HG03439 (cell line): ENCODE measurements around the gene TLDC2.
"Not testable (repeated sequence)": the region's sequence is repeated elsewhere in the genome, so short reads cannot be mapped to it uniquely, and the experiment has no call there.

Experiments
- ATAC-seq: cut with Tn5 transposase; IDR thresholded peaks from one replicate; pipeline ENCODE4 v1.9.1; 2021; ENCODE audit warnings: mild to moderate bottlenecking, moderate library complexity; ENCODE audit not compliant: unreplicated experiment

Gene TLDC2

DNA sequence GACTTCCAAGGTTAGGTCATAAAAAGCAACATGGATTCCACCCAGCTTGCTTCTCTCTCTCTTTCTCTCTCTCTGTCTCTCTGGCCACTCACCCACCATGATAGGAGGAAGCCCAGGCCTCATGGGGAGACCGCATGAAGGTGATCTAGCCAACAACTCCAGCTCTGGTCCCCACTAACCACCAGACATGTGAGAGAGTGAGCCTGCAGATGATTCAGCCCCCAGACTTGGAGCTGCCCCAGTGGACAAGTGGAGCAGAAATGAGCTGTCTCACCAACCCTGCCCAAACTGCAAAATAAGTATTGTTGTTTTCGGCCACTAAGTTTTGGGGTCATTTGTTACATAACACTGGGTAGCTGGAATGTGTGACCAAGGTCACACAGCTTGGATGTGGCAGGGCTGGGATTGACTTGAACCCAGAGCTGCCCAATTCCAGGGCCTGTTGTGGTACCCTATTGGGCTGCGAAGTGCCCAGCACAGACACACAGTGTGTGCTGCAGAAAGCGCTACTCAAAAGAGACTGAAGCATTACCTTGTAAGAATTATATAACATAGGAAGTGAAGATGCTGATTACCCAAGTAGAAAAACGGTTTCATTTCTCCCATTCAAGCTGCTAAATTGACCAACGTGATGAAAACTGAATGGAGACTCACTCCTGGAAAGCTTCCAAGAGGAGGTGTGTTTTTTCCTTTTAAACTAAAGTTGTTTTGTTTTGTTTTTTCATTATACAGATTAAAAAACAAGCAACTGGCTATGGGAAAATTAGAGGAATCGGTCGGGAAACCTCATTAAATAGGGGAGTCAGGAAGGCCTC lies 9.1 kb upstream of the TLDC2 start:
- no peak for ATAC-seq

DNA sequence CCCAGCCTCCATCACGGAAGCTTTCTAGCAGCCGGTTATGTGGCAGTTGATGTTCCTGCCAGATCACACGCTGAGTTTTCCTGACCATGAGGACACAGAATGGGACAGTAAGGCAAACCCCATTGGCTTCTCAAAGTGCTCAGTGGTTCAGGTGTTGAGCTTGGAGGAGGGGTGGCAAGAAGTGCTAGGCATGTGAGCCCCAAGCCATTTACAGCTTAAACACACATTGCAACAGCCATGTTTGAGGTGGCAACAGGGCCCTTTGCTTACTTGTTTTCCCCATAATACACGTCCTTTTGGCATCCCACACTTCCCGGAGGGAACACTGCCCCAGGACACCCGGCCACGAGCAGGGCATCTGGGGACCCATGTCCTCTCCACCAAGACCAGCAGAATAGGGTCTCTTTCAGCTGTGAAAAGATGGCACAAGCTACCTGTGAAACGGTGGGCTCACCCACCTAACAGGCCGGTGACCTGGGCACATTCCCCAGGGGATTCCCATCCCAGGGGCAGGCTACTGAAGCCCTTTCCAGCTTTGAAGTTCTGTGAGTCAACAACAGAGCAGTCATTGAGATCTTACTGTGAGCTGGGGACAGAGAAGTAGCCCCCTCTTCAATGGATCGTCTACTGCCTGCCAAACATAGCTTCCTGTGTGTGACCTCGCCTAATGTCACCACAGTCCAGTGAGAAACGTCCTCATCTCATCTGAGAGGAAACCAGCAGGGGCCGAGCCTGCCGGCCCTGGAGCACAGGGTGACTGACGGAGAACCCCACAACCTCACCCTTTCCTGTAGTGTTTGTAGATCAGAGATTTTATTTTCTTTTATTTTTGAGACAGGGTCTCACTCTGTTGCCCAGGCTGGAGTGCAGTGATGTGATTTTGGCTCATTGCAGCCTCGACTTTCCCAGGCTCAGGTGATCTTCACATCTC lies 4.0 kb upstream of the TLDC2 start:
- ATAC-seq = no peak

DNA sequence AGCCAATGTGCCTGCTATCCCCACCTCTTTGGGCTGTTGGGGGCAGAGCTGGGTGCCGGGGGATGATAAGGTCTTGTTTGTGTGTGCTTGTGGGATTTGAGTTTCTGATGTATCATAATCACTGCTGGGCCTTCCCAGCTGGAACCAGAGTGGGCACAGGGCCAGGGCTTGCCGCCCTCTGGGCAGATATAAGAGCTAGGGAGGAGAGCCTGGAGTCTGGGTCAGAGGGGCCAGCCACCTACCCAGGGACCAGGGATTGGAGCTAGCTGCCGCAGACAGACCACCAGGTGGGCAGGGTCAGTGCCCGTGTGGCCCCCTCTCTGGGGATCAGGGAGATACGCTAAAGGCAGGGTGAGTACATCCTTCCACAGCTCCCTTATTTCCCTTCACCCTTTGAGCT lies 3.1 kb upstream of the TLDC2 start:
- no peak for ATAC-seq

DNA sequence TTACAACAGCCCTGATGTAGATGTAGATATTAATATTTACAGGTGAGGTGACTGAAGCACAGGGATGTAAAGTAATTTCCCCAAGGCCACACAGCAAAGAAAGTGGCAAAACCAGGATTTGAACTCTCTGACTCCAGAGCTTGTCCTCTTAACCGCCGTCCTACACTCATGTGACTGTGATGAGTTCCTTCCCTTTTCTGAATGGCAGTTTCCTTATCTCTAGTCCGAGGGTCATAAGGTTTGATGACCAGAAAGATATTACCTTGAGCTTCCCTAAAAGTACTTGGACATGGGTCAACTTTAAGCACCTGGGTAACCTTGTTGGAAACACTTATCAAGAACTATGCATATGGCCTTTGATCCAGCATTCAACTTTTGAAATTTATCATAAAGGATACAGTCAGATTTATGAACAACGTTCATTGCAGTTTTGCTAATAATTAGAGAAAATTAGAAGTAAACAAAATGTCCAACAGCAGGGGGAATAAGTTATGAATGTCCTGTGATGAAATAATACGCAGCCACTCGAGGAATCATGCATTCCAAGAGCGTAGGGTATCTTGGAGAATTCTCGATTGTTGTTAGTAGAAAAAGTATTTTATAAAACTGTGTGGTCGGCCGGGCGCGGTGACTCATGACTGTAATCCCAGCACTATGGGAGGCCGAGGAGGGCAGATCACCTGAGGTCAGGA lies 2.3 kb upstream of the TLDC2 start:
- ATAC-seq = no peak

DNA sequence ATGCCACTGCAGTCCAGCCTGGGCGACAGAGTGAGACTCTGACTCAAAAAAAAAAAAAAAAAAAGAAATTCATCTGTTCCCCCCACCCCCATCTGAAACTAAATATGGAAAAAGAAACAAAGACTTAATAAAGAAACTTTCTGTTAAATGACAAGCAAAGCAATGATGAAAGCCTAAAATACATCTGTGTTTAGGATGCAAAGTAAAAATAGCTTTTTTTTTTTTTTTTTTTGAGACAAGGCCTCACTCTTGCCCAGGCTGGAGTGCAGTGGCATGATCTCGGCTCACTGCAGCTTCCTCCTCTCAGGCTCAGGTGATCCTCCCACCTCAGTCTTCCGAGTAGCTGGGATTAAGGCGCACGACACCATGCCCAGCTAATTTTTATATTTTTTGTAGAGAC lies 845 bp upstream of the TLDC2 start:
- ATAC-seq = not testable (repeated sequence)

DNA sequence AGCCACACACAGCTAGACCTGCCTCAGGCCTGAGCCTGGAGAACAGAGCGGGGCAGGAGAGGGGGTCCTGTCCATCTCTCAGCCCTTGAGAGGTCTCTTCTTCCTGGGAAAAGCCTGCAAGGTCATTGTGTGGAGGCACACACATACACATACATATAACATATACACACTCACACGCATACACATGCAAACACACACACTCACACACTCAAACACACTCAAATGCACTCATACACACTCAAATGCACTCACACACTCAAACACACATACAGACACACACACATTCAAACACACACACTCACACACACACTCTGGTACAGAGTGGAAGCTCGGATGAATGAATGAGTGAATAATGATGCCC lies 515 bp downstream of the TLDC2 start:
- ATAC-seq = no peak

DNA sequence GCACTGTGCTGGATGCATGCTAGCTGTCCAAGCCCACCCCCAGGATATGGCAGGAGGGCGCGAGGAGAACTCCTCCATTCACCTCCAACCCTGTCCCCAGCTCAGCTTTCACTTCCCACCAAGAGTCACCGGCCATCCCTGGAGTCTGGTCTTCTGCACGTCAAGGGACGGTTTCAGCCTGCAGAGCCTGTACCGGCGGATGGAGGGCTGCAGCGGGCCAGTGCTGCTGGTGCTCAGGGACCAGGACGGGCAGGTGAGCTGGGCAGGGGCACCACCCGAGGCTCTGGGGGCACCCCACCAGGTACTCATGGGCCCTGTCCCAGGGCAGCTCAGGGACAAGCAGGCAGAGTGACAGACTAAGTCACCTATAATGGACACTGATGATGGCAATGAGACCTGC lies 3.0 kb downstream of the TLDC2 start:
- ATAC-seq = no peak

DNA sequence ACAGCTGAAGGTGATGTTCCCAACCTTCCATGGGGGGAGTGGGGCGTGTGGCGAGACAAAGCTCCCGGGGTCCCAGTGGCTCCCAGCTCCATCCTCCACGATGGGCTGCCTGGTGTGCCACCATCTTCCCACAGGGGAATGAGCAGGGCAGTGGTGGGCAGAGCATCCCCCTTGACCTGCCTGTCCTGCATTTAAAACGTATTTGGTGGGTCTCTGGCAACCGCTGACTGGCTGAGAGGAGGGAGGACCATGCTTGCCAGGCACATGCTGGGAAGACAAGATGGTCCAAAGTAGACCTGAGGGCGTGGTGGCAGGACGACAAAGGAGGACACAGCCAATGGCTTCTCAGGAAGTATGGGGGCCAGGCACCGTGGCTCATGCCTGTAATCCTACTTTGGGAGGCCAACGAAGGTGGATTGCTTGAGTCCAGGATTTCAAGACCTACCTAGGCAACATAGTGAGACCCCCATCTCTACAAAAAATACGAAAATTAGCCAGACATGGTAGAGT lies 4.9 kb downstream of the TLDC2 start:
- no peak for ATAC-seq

DNA sequence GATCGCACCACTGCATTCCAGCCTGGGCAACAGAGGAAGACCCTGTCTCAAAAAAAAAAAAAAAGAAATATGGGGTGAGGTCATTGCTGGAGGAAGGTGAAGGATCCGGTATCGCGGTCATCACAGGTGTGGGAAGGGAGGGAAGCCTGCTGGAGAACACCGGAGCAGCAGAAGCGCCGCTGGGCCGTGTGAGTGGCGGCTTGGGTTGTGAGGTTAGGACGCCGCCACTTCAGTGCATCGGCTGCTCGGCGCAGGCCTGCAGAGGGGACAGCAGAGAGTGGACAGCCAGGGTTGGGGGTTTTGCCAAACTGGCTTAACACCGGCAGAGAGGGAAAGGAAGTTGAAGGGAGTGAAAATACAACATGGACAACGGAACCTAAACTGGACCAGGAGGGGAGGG lies 5.4 kb downstream of the TLDC2 start:
- ATAC-seq = no peak

DNA sequence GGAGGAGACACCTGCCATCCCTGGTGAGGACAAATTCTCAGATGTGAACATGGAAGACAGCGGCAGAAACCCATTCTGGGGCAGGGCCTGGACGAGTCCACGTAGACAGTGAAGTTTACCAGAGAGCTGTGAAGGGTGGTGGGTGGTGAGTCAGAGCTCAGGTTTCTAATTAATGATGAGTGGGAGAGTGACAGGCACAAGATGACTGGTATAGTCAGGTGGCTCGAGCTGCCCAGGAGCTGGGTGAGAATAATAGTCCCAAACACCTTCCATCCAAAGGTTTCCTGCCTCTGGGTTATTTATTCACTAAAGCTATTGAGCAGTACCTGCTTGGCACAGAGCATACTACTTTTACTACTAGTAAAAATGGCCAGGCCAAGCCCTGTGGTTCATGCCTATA lies 6.0 kb downstream of the TLDC2 start:
- no peak for ATAC-seq

DNA sequence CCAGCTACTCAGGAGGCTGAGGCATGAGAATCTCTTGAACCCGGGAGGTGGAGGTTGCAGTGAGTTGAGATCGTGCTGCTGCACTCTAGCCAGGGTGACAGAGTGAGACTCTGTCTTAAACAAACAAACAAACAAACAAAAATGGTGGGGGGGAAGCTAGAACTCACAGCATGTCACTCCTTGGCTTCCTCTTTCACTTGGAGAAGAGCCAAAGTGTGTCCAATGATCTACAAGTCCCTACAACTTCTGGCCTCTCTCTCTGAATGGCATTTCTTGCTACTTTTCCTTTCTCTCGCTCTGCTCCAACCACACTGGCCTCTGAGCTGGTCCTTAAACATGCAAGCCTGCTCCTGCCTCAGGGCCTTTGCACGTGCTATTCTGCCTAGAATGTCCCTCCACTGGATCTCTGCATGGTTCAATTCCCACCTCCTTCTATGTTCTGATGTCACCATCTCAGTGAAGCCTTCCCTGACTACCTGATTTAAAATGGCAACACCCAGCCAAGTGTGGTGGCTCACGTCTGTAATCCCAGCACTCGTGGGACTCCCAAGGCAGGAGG lies 8.1 kb downstream of the TLDC2 start:
- ATAC-seq = no peak

DNA sequence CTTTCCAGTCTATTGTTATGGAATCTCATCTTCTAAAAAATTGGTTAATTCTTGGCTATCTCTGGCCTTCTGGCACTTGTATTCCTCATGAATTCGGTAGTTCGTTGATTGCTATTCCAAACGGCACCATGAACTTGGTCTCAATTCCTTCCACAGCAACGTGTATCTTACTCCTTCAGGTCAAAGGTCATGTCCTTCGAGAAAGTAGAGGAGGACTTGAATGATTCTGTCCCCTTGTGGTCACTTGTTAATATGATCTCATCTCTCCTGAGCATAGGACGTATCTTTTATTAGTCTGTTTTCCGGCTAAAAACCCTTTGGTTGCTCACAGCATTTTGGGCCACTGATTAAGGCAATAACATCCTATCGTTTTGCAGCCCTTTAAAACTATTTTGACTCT lies 9.4 kb downstream of the TLDC2 start:
- no peak for ATAC-seq

DNA sequence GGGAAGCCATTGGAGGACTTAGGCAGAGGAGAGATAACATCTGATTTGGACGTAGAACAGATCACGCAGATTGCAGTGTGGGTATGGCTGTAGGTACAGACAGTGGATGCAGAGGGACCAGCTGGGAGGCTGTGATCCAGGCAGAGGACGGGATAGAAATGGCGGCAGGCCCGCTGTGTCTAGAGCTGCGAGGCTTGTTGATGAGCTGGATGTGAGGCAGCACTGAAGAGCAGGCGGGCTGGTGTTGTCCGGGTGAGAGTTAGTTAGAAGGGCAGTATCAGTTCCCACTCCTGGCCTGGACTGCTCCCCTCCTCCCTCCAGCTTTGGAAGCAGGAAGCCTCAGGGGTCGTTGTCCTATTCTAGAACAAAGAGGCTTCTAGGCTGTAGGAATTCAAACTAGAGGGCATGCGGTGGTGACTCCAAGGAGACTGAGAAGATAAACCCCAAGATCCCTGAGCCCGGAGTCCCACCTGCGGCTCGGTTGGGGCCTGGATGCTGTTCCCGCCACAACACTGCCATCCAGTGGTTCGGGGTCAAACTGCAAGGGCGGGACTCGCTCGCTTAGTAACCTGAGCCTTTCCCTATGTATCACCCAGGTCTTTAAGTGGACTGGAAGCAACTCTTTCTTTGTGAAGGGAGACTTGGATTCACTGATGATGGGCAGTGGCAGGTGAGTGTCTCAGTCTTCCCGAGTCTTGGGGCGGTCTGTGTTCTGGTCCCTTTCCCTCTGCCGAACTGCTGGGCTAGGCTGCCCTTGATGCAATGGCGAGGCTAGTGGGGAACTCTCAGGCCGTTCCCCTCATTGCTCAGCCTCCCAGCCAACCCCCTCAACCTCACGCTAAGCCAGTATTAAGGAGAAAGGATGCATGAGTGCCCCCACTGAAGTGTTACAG lies 11.2 kb downstream of the TLDC2 start:
- ATAC-seq = no peak

DNA sequence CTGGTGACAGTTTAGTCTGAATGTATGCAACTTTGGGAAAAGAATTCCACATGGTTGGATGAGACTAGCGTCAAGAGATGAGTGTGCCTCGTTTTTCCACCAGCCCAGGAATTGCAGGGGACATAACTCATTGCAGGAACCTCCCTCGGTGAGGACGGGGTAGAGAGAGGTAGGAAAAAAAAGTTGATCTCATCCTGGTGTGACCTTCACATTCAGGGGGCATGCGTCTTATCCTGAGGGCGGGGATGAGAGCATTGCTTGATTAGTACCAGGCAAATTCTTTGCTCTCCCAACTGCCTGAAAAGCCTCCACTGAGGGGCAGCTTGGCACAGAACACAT lies 11.8 kb downstream of the TLDC2 start:
- no peak for ATAC-seq

DNA sequence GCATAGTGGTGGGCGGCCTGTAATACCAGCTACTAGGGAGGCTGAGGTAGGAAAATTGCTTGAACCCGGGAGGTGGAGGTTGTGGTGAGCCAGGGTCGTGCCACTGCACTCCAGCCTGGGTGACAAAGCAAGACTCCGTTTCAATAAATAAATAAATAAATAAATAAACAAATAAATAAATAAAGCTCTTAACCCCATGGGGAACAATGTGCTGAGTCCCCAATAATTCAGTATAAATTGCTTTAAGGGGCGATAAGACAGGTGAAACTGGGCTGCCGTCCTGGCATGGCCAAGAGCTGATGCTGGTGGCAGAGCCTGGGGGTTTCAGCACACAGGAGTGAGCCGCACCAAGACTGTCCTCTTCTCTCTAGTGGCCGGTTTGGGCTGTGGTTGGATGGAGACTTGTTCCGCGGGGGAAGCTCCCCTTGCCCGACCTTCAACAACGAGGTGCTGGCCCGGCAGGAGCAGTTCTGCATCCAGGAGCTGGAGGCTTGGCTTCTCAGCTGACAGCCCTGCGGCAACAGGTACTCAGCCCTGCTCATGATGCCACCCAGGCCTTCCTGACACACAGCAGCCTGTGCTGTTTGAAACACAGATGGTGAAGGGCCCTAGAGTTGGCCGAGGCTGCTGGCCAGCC lies 13.1 kb downstream of the TLDC2 start:
- ATAC-seq = no peak

DNA sequence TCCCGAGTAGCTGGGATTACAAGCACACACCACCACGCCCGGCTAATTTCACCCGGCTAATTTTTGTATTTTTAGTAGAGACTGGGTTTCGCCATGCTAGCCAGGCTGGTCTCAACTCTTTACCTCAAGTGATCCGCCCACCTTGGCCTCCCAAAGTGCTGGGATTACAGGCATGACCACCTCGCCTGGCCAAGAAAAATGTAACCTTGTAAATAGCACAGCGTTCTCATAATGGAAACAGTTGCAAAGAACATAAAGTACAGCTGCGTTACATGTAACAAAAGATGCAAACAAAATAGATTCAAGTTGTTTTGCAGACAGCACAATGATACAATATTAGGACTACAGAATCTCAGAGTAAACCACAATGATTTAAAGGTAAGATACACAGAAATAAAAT lies 14.6 kb downstream of the TLDC2 start:
- no peak for ATAC-seq

DNA sequence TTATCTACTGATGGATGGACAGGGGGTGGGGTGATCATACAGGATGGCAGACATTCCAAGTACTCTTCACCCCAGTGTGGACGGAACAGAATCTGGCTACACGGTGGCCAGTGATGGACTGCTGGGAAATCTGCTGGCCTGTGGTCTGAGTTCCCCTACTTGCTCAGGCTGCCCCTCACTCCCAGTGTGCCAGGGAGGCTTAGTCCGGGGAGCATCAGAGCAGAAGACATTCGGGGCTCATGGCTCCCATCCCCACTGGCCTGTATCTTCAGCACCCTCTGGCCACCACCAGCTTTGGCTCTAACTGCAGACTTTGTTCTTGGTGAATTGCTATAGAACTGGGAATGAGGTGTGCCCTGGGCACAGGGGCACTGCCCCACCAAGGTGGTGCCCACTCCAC lies 15.3 kb downstream of the TLDC2 start:
- ATAC-seq = no peak

DNA sequence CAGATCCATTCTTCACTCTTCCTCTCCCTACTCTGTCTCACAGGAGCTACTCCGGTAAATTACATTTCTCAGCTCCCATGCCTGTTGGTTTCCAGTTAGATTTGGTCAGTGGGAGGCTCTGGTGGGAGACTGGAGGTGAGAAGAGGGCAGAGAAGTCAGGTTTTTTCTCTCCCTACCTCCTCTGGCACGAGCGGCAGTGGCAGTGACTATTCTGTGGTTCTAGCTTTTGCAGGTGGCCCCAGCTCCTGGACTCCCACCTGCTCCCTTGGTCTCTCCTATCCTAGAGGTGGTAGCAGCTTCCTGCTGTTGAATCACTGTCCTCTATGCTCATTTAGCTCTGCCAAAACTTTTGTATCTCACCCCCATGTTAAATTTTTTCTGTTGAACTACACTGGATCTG lies 17.9 kb downstream of the TLDC2 start:
- no peak for ATAC-seq

DNA sequence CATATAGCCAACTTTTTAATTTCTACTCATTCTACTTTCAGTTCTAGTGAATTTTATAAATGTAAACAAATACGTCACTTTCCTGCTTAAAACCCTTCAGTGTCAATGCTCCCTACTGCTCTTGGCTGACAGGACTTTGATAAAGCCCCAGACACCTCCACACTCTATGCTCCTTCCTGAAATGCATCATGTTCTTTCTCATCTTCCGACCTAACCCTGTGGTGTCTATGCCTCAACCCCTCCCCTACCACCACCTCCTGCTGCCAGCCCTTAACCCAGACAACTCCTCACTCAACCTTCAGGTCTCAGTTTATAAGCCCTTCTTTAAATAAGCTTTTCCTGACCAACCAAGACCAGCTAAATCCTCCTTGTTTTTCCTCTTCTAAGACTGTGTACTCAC lies 19.1 kb downstream of the TLDC2 start:
- no peak for ATAC-seq

DNA sequence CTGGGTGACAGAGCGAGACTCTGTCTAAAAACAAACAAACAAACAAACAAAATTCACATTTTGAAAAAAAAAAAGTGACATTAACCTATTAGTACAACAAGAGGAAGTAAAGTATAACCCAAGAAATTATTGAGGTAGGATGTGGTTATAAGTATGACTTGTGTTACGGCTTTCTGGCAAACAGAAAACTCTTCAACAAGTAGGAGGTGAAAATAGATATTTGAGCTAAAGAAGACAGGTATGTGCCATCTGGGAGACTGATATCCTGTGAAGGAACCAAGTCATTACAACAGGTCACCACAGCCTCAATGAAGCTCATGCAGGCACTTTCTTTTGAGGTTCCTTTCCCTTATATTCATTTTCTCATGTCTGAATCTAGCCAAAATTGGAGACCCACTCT lies 28.8 kb downstream of the TLDC2 start:
- no peak for ATAC-seq
